Activated CD4-positive, alpha-beta T cell treated with anti-CD3 and anti-CD28 coated beads, Interleukin-10, Interleukin-2, amounts not matched to agents 100 ng/mL and 50 ng/mL, durations not matched to agents 16 hours and 8 hours (primary cell): ENCODE results near the gene JAM3.
A peak's percentile ranks its signal among the peaks of the same experiment; 100 is the strongest.

Experiments
- DNase-seq: peaks from one replicate; pipeline ENCODE4 v3.0.0-alpha.2; 2020

JAM3 gene

GRCh38 chr11:134068829-134069425 is at the start of gene JAM3:
TSS of gene JAM3 (plus strand) at chr11:134069072. CDS start at chr11:134069084, 12 bp downstream.
- peak; percentile 97 for DNase-seq

- DNase-seq, result no peak
Observed at GRCh38 chr11:134019500-134019899, 49.4 kb upstream of the JAM3 start.

GRCh38 chr11:134020598-134020997 is 48.3 kb upstream of the JAM3 start:
- DNase-seq, result no peak

GRCh38 chr11:134021326-134021725 is 47.5 kb upstream of the JAM3 start:
- DNase-seq, result no peak

- no peak for DNase-seq
Observed at GRCh38 chr11:134022748-134023147, 46.1 kb upstream of the JAM3 start.

- peak; percentile 7 for DNase-seq
Observed at GRCh38 chr11:134024420-134025081, 44.3 kb upstream of the JAM3 start.

- DNase-seq, result no peak
Observed at GRCh38 chr11:134025082-134025429, 43.8 kb upstream of the JAM3 start.

- DNase-seq, result no peak
Observed at GRCh38 chr11:134026655-134027343, 42.1 kb upstream of the JAM3 start.

GRCh38 chr11:134027671-134028070 is 41.2 kb upstream of the JAM3 start:
- DNase-seq, result no peak

GRCh38 chr11:134028368-134028920 is 40.4 kb upstream of the JAM3 start:
- no peak for DNase-seq

- DNase-seq, result no peak
Observed at GRCh38 chr11:134030853-134031252, 38.0 kb upstream of the JAM3 start.

- DNase-seq, result no peak
Observed at GRCh38 chr11:134032043-134032442, 36.8 kb upstream of the JAM3 start.

GRCh38 chr11:134032501-134033091 is 36.3 kb upstream of the JAM3 start:
- no peak for DNase-seq

- no peak for DNase-seq
Observed at GRCh38 chr11:134033276-134033675, 35.6 kb upstream of the JAM3 start.

- DNase-seq, result peak; percentile 71
Observed at GRCh38 chr11:134033696-134034491, 35.0 kb upstream of the JAM3 start.

- no peak for DNase-seq
Observed at GRCh38 chr11:134034496-134035381, 34.1 kb upstream of the JAM3 start.

GRCh38 chr11:134036492-134037045 is 32.3 kb upstream of the JAM3 start:
- DNase-seq, result no peak

GRCh38 chr11:134037046-134037908 is 31.6 kb upstream of the JAM3 start:
- peak; percentile 66 for DNase-seq

- no peak for DNase-seq
Observed at GRCh38 chr11:134038897-134039470, 29.9 kb upstream of the JAM3 start.
